ENCODE measurements around the gene SYNE3. TPM values are rescaled to one million over a fixed set of nuclear protein-coding genes. Genes with fewer than 3 reads are reported as not detected.

SYNE3 gene
- total RNA-seq, 1 experiment from 2014 or later, result 2.8 TPM

DNA sequence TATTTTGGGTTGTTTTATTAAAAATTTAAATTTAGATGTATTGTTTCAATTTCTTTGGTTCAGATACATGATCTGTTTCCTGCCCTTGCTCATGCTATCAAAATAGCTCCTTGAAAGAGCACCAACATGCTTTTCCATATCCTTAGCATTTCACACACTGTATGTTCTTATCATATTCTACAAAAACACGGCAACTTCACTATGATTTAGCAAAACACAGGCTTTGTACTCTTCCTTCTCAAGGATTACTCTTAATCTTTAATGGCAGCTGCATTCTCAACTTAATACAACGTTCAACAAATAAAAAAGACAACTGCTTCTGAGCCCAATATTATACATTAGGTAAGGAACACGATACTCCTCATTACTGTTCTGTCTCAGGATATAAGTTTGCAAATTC, 15.5 kb upstream of the SYNE3 start:
- Histone ChIP-seq H3K36me3 (peaks cover 18% of the 10 kb centered on the region), H3K4me3 (no peak overlapping the region), H3K27me3 (no peaks in the 10 kb centered on the region), H3K9me3 (no peaks in the 10 kb centered on the region)
- DNase-seq, result no peak

DNA sequence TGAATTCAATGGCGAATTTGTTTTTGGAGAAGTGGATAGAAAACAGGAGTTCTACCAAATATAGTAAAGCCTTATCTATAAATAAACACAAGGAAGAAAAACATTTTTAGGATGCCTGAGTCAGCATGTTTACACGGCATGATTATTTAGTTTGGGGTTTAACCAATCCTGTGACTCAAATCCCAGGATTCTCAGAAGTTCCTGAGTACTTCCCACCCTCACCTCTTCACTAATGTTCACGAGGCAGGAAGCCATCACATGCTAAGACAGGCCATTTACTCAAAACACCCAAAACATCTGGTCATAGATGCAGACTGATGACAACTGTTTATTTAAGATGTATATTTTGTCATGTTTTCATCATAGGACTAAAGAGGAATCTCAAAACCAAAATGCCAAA, 15.0 kb upstream of the SYNE3 start:
- Histone ChIP-seq H3K4me3 (no peak overlapping the region), H3K9me3 (no peaks in the 10 kb centered on the region), H3K36me3 (peaks cover 18% of the 10 kb centered on the region)

DNA sequence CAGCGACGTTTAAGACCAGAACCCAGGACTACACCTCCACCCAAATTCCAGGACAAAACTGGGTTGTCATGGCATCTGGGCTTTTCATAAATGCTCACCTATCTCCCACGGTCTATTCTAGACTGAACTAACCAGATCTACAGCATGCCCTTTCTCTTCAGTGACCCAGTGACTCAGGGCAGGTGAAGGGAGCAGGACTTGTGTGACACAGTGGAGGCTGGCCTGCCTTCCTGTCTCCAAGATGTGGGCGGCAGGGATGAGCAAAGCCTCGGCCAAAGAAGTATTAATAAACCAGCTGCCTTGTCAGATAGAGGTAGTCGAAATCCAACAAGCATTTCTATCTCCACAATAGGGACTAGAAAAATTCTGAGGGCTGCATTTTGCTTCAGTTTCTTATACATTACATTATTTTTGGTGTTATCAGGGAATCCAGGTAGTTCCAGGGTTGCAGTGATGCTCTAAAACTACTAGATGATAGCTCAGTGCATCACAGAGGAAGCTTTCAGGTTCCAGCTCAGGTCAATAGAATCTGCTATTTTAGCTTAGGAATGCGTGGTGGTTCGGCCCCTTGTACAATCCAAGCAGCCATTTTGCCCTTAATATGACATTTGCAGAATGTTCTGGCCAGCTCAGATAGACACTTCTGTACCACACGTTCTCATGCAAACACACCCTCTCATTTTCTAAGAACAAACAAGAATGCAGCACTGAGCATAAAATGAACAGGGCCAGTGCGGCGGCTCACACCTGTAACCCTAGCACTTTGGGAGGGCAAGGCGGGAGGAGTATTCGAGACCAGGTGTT, 14.2 kb upstream of the SYNE3 start:
- Histone ChIP-seq H3K36me3 (peaks cover 18% of the 10 kb centered on the region), H3K4me3 (no peak overlapping the region), H3K9me3 (no peaks in the 10 kb centered on the region), H3K27me3 (no peaks in the 10 kb centered on the region)
- no peak for DNase-seq

More for the DNA sequence above, 15.0 kb upstream of the SYNE3 start:
- DNase-seq, result no peak
- H3K27me3 ChIP-seq, result no peaks in the 10 kb centered on the region

DNA sequence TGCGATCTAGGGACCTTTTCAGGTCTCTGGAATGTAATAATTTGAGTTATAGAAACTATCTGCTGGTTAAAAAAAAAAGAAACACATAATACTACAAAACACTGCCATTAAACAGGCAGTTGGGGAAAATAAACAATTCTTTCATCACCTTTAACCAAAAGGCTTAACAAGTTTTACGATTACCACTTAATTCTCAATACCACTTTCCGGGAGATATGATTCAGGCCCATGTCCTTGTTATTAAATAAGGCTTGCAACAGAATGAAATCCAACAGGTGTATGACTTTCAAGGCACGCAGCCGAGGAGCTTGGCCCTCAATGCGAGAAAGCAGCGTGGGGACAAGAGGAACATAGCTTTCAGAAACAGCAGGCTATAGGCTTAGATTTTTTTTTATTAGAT, 12.8 kb upstream of the SYNE3 start:
- H3K36me3 ChIP-seq, result peaks cover 18% of the 10 kb centered on the region
- no peak overlapping the region for H3K4me3 ChIP-seq
- H3K9me3 ChIP-seq, result no peaks in the 10 kb centered on the region
- H3K27me3 ChIP-seq, result no peaks in the 10 kb centered on the region
- DNase-seq, result no peak

DNA sequence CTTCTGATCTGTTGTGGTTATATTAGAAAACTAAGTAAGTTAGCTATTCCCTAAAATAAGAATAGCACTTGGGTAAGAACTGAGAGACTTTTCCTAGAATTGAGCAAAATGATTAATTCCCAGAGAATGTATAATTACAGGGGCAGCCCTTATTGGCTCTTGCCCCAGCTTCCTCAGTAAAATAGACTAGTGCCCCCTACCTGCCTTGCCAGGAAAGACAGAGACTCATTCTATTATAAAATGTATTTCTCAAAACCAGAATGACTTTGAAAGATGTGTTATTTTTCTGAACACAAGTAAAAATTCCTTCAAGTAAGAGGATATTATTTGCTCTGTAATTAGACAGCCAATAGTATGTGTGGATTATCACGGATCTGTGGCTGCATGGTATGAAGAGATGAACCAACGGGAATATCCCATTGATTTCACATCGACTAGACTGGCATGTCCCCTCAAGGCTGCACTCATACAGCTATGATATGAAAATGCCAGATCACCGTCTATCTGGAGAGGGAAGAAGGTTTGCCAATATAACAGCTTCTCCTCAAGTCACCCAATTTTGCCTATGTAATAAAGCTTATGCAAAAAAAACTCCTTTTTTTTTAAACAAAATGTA, 11.0 kb upstream of the SYNE3 start:
- no peaks in the 10 kb centered on the region for H3K9me3 ChIP-seq
- no peak for DNase-seq
- no peaks in the 10 kb centered on the region for H3K27me3 ChIP-seq
- H3K4me3 ChIP-seq, result no peak overlapping the region
- H3K36me3 ChIP-seq, result peaks cover 10% of the 10 kb centered on the region

DNA sequence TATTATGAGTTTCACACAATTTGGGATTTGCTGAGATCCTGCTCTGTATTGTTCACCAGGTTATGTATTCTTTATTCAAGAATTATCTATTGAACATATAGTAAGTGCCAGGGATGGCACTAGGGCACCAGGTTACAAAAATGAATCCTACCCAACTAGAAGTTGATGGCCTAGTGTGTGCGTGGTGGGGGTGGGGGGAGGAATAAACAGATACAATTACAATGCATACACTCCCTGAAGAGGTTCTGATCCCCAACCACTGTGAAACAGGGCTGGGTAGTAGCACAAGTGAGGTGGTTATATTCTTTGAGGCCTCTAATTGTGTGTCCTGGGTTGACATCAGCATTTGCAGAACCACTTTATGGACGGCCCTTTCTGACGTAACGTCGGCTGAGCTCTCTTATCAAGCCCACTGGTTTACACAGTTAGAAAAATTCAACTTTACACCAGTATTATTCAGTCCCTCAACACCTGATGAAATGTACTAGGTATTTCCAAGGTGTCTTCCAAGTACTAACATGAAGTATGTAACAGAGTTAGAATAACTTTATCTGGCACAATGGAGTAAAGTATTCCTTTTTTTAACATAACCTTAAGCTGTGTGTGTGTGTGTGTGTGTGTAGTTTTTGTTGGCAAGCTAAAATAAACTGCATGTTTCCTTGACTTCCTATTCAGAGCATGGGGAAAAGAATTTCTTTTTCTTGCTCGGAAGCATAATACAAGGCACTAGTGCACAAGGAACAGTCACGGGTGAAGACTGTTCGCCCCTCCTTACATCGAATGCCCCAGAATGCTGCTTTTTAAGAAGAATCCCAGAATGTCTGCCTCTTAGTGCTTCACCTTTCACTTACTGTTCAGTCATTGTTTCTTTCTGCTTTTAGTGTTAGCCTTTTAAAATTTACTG, 10.3 kb upstream of the SYNE3 start:
- Histone ChIP-seq H3K27me3 (no peaks in the 10 kb centered on the region), H3K4me3 (no peak overlapping the region), H3K9me3 (no peaks in the 10 kb centered on the region), H3K36me3 (peaks cover 5% of the 10 kb centered on the region)
- no peak for DNase-seq

DNA sequence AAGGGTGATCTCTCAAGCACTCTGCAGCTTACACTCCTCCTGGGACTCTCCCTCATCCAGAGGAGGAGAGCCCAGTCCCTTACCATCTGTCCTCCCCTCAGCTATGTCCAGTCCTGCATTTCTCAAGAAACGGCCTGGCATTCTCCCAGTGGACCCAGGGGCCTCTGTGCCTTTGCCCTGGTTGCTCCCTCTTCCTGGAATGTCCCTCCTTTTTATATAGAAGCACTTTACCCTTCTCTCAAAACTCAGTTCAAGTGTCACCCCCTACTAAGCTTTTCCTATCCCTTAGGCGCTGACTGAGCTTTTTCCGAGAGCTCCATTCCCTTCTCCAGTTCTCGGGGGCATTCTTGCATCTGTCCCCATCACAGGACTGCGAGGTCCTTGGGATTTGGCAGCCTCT, 9.5 kb upstream of the SYNE3 start:
- Histone ChIP-seq H3K4me3 (no peak overlapping the region), H3K9me3 (no peaks in the 10 kb centered on the region), H3K27me3 (no peaks in the 10 kb centered on the region), H3K36me3 (peaks cover 5% of the 10 kb centered on the region; the same call in 1 of the 2 replicates)
- DNase-seq, result no peak

DNA sequence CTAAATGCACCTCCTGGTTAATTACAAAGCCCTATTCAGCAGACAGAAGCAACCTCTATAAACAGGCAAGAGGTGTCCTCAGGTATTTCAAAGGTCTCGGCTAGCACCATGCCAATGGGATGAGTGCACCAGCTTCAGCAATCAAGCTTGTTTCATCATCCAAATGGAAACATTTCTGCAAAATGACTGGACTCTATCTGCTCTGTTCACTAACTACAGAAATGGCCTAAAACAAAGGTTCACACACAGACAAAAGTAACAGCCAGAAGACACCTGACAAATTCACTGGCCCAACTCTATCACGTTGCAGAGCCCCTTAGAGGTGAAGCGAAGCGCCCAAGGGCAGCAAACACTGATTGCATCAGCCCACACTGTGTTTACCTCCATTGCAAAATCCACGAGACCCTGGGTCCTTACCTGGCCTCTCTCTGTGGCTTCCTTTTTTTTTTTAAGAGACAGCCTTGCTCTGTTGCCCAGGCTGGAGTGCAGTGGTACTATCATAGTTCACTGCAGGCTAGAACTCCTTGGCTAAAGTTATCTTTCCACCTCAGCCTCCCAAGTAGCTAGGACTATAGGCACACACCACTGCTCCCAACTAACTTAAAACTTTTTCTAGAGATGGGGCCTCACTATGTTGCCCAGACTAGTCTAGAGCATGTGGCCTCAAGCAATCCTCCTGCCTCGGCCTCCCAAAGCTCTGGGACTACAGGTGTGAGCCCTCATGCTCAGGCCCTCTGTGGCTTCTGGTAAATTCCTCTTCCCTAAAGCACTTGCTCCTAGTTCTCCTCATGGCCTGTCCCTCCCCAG, 8.5 kb upstream of the SYNE3 start:
- H3K36me3 ChIP-seq, result no peaks in the 10 kb centered on the region
- no peak for DNase-seq
- H3K9me3 ChIP-seq, result no peaks in the 10 kb centered on the region
- no peak overlapping the region for H3K4me3 ChIP-seq
- H3K27me3 ChIP-seq, result no peaks in the 10 kb centered on the region

DNA sequence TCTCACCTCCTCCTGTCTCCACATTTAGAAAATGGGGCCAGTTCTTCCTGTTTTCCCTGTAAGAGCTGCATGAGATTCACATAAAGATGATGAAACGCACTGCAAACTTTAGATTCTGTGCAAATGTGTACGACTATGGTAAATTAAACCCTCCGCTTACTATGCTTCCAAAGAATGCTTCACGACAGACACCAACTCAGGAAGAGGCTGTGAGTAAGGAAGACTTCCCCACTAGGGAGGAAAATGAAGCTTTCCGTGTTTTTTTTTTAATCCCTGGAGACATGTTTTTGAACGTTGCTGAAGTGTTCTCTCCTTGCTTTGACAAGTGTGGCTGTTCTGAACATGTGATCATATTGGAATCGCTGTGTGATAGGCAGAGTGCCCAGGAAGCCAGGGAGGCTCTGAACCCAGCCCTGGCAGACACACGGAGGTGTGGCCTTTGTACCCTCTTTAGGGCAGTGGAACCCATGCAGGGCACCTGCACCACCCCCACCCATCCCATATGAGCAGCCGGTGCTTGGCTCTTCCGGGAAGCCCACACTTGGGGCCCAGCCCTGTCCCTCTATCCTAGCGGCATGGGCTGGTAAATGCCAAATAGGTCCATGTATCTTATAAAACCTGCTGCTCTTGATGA, 7.5 kb upstream of the SYNE3 start:
- Histone ChIP-seq H3K4me3 (no peak overlapping the region), H3K9me3 (no peaks in the 10 kb centered on the region), H3K27me3 (no peaks in the 10 kb centered on the region), H3K36me3 (no peaks in the 10 kb centered on the region)
- DNase-seq, result no peak

DNA sequence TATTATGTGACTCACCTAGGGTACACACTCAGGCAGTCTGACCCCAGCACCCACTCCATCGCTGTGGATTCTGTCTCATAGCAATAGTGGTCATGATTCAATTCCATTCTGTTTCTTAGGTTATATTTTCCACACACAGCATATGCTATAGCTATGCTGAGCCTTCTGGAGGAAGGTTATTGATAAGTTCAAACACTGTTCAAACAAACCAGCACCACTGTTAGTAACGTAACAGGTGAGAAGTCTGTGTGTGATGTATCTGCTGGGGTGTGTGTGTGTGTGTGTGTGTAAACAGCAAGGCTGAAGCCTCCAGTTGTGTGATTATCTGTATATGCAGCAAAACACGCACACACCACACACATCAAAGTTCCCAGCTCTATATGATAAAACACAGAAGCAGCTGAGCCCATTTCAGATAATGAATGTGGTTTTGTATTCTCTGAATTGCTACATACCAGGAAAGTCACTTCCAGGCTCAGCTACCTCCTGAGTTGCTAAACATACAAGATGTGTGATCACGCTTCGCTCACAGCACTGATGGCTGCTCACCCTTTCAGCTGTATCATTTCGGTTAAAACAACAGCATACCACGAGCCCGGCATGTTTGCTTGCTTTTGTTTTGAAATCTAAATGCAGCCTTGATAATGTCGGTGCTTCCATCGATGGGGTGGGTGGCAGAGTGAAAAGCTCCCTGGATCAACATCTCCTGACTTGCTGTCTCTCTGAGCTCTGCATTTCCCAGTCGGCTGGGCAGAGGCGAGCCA, 6.8 kb upstream of the SYNE3 start:
- no peaks in the 10 kb centered on the region for H3K27me3 ChIP-seq
- no peak overlapping the region for H3K4me3 ChIP-seq
- no peaks in the 10 kb centered on the region for H3K36me3 ChIP-seq
- no peaks in the 10 kb centered on the region for H3K9me3 ChIP-seq
- no peak for DNase-seq

DNA sequence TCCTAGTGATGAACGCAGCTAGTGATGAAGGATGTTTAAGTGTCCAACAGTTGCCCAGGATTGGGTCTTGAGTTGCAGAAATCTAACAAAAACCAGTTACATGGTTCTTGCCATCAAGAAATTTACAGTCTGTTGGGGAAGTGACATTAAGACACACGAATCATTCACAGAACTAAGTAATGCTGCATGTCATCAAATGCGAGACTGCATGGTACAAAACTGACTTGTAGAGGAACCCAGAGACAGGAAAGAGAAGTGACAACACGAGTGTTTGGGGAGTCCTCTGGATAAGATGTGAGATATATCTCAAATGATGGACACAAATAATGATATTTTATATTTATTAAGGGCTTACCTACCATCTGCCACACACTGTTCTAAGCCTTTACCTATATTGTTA, 6.1 kb upstream of the SYNE3 start:
- Histone ChIP-seq H3K27me3 (no peaks in the 10 kb centered on the region), H3K4me3 (no peak overlapping the region), H3K9me3 (no peaks in the 10 kb centered on the region), H3K36me3 (no peaks in the 10 kb centered on the region)
- DNase-seq, result no peak

DNA sequence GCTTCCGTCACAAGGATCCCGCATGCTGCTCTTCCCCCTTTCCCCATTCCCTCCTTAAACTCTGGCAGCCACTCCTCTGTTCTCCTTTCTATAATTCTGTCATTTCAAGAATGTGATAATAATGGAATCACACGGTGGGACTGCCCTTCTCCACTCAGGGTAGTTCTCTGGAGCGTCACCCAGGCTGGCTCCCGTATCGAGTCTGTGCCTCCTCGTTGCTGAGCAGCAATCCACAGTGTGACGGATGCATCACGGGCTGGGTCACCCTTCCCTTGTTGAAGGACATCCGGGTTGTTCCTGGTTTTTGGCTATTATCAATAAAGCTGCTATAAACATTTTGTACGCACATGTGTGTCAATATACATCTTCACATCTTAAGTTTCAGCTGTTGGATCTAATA, 5.7 kb upstream of the SYNE3 start:
- H3K9me3 ChIP-seq, result no peaks in the 10 kb centered on the region
- no peaks in the 10 kb centered on the region for H3K36me3 ChIP-seq
- DNase-seq, result no peak

DNA sequence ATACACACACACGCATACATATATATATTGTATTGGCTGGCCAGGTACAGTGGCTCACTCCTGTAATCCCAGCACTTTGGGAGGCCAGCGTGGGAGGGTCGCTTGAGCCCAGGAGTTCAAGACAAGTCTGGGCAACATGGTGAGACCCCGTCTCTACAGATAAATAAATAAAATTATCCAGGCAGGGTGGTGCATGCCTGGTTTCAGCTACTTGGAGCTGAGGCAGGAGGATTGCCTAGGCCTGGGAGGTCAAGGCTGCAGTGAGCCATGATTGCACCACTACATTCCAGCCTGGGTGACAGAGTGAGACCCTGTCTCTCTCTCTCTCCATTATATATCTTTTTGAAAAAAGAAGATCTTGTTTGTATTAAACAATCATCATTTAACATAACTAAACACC, 4.6 kb upstream of the SYNE3 start:
- no peaks in the 10 kb centered on the region for H3K9me3 ChIP-seq
- no peak overlapping the region for H3K4me3 ChIP-seq
- no peaks in the 10 kb centered on the region for H3K36me3 ChIP-seq
- no peak for DNase-seq
- no peaks in the 10 kb centered on the region for H3K27me3 ChIP-seq

More for the DNA sequence above, 5.7 kb upstream of the SYNE3 start:
- Histone ChIP-seq H3K27me3 (no peaks in the 10 kb centered on the region), H3K4me3 (no peak overlapping the region)

DNA sequence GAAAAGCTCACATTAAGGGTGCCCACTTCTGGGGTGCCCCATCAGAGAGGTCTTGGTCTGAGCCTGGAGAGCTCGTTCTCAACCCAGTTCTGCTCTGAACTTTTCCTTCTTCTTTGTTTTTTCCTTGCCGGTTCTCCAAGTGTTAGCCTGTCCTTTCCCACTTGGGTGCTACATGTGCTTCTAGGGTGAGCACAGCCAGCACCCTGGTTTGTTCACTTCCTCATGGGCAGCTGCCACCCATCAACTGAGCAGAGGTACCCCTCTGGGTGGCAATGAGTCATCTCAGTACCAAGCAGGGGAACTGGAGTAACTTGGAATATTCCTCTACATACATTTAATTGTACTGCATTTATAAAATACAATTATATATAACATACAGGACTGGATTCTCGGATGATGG, 3.9 kb upstream of the SYNE3 start:
- DNase-seq, result no peak
- no peaks in the 10 kb centered on the region for H3K36me3 ChIP-seq
- no peak overlapping the region for H3K4me3 ChIP-seq
- no peaks in the 10 kb centered on the region for H3K9me3 ChIP-seq
- no peaks in the 10 kb centered on the region for H3K27me3 ChIP-seq

DNA sequence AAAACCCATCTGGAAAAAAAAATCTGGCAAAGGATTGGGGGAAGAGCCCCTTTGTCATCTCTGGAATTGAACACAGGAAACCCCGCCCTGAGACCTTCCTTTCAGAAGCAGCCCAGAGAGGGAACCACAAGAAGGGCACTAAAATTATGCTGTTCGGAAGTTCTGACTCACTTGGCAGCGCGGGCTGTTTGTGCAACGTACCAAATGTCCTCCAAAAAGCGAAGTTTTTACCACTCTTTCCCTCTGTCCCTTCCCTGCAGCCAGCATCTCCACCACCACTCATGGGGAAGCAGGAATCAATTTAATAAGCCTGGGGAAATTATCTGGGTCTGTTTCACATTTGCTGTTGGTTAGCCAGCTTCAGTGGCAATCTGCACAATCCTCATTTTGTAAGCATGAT, 3.2 kb upstream of the SYNE3 start:
- H3K4me3 ChIP-seq, result no peak overlapping the region

More for the DNA sequence above, 3.2 kb upstream of the SYNE3 start:
- Histone ChIP-seq H3K27me3 (no peaks in the 10 kb centered on the region), H3K9me3 (no peaks in the 10 kb centered on the region), H3K36me3 (no peaks in the 10 kb centered on the region)
- DNase-seq, result peak; percentile 79

All from MG63 (cell line).